H9 (cell line): Measurements from ENCODE around the gene STIM2. TPM values are rescaled to one million over a fixed set of nuclear protein-coding genes. Genes with fewer than 3 reads are reported as not detected.

Experiments
- DNase-seq: peaks from one replicate; pipeline ENCODE4 v3.0.0-alpha.2; 2017
- H2AFZ ChIP-seq: one replicate; pipeline ENCODE4 v1.6.1; 2013; ENCODE audit warnings: mild to moderate bottlenecking, low read length, control low read depth, moderate library complexity
- H2AK5ac ChIP-seq: 2 replicates; pipeline ENCODE4 v1.6.1; 2013; ENCODE audit warnings: low read length, control low read depth, mixed read lengths; ENCODE audit not compliant: insufficient read length
- H2BK120ac ChIP-seq: one replicate; pipeline ENCODE4 v1.6.1; 2013; ENCODE audit warnings: low read depth, mild to moderate bottlenecking, low read length, control low read depth, inconsistent platforms; ENCODE audit not compliant: poor library complexity, severe bottlenecking
- H2BK12ac ChIP-seq: 2 replicates; pipeline ENCODE4 v1.6.1; 2013; ENCODE audit warnings: low read length, control low read depth, mixed read lengths, low read depth; ENCODE audit not compliant: insufficient read length
- H2BK15ac ChIP-seq: 2 replicates; pipeline ENCODE4 v1.6.1; 2013; ENCODE audit warnings: low read depth, low read length, control low read depth
- H2BK20ac ChIP-seq: one replicate; pipeline ENCODE4 v1.6.1; 2013; ENCODE audit warnings: low read depth, mild to moderate bottlenecking, low read length, control low read depth, inconsistent platforms; ENCODE audit not compliant: poor library complexity, severe bottlenecking
- H2BK5ac ChIP-seq: 2 replicates; pipeline ENCODE4 v1.6.1; 2013; ENCODE audit warnings: low read length, control low read depth, mixed read lengths; ENCODE audit not compliant: insufficient read length
- H3K14ac ChIP-seq: 2 replicates; pipeline ENCODE4 v1.6.1; 2013; ENCODE audit warnings: low read length, control low read depth; ENCODE audit not compliant: insufficient read depth
- H3K18ac ChIP-seq: 2 replicates; pipeline ENCODE4 v1.6.1; 2013; ENCODE audit warnings: low read depth, mild to moderate bottlenecking, mixed read lengths, low read length, control low read depth; ENCODE audit not compliant: insufficient read length
- H3K23ac ChIP-seq: 2 replicates; pipeline ENCODE4 v1.6.1; 2013; ENCODE audit warnings: low read length, control low read depth, mixed read lengths, low read depth; ENCODE audit not compliant: insufficient read length
- H3K23me2 ChIP-seq: 2 replicates; pipeline ENCODE4 v1.6.1; 2013; ENCODE audit warnings: low read depth, mild to moderate bottlenecking, mixed read lengths, low read length, control low read depth; ENCODE audit not compliant: insufficient read length, poor library complexity, severe bottlenecking
- H3K27ac ChIP-seq: 2 replicates; pipeline ENCODE4 v1.5.1; 2013; ENCODE audit warnings: low read length, control low read depth, mixed read lengths, low read depth; ENCODE audit not compliant: insufficient read length
- H3K27me3 ChIP-seq: 2 replicates; pipeline ENCODE4 v1.6.1; 2013; ENCODE audit warnings: low read length, control low read depth, inconsistent platforms; ENCODE audit not compliant: insufficient read depth
- H3K4ac ChIP-seq: 2 replicates; pipeline ENCODE4 v1.6.1; 2013; ENCODE audit warnings: low read depth, mild to moderate bottlenecking, control low read depth, inconsistent platforms, low read length, moderate library complexity
- H3K4me1 ChIP-seq: 2 replicates; pipeline ENCODE4 v1.6.1; 2013; ENCODE audit warnings: low read length, control low read depth, inconsistent platforms; ENCODE audit not compliant: insufficient read depth
- H3K4me2 ChIP-seq: 2 replicates; pipeline ENCODE4 v1.6.1; 2013; ENCODE audit warnings: low read length, control low read depth, mixed read lengths; ENCODE audit not compliant: insufficient read length, insufficient read depth
- H3K56ac ChIP-seq: 2 replicates; pipeline ENCODE4 v1.6.1; 2013; ENCODE audit warnings: low read depth, mild to moderate bottlenecking, mixed read lengths, low read length, control low read depth; ENCODE audit not compliant: insufficient read length
- H3K79me1 ChIP-seq: 2 replicates; pipeline ENCODE4 v1.6.1; 2013; ENCODE audit warnings: low read depth, mild to moderate bottlenecking, moderate library complexity, low read length, control low read depth, inconsistent platforms; ENCODE audit not compliant: insufficient read depth, poor library complexity, severe bottlenecking
- H3K79me2 ChIP-seq: 2 replicates; pipeline ENCODE4 v1.6.1; 2013; ENCODE audit warnings: low read length, control low read depth, inconsistent platforms; ENCODE audit not compliant: insufficient read depth
- H3K9ac ChIP-seq: 2 replicates; pipeline ENCODE4 v1.6.1; 2013; ENCODE audit warnings: low read length, control low read depth, mixed read lengths; ENCODE audit not compliant: insufficient read length; ENCODE audit errors: extremely low read depth
- H3K9me3 ChIP-seq: one replicate; pipeline ENCODE4 v1.6.1; 2013; ENCODE audit warnings: low read depth, low read length, inconsistent platforms; ENCODE audit not compliant: control insufficient read depth
- H3T11ph ChIP-seq: one replicate; pipeline ENCODE4 v1.6.1; 2013; ENCODE audit warnings: mild to moderate bottlenecking, low read length, control low read depth, inconsistent platforms
- H4K20me1 ChIP-seq: one replicate; pipeline ENCODE4 v1.6.1; 2013; ENCODE audit not compliant: control insufficient read depth, insufficient read length, insufficient read depth
- H4K5ac ChIP-seq: 2 replicates; pipeline ENCODE4 v1.6.1; 2013; ENCODE audit warnings: low read depth, mild to moderate bottlenecking, mixed read lengths, low read length, control low read depth; ENCODE audit not compliant: insufficient read length
- H4K8ac ChIP-seq: replicated peaks from 2 replicates; pipeline ENCODE4 v1.6.1; 2013; ENCODE audit warnings: low read length, control low read depth, mixed read lengths, low read depth; ENCODE audit not compliant: insufficient read length
- H4K91ac ChIP-seq: 2 replicates; pipeline ENCODE4 v1.6.1; 2013; ENCODE audit warnings: low read depth, mild to moderate bottlenecking, moderate library complexity, mixed read lengths, low read length, control low read depth; ENCODE audit not compliant: insufficient read length
- H3K27ac Mint-ChIP-seq, 3 experiments: 2 replicates in 2 of 3; 3 replicates in 1 of 3; pipeline ENCODE4 v1.8.0; 2020 to 2021; ENCODE audit warnings: mixed read lengths in 3 of 3, mild to moderate bottlenecking in 1 of 3, moderate library complexity in 1 of 3
- H3K27me3 Mint-ChIP-seq: 2 replicates; pipeline ENCODE4 v1.8.0; 2021; ENCODE audit warnings: low read depth, mild to moderate bottlenecking, moderate library complexity, mixed read lengths
- H3K36me3 Mint-ChIP-seq, 3 experiments: 2 replicates in 2 of 3; 3 replicates in 1 of 3; pipeline ENCODE4 v1.8.0; 2020 to 2021; ENCODE audit warnings: low read depth in 3 of 3, mixed read lengths in 3 of 3; ENCODE audit not compliant: insufficient read depth in 1 of 3
- H3K4me1 Mint-ChIP-seq, 2 experiments: 2 replicates each; pipeline ENCODE4 v1.8.0; 2020; ENCODE audit warnings: mixed read lengths in 2 of 2
- H3K4me3 Mint-ChIP-seq, 2 experiments: 2 replicates in 1 of 2; 3 replicates in 1 of 2; pipeline ENCODE4 v1.8.0; 2020 to 2021; ENCODE audit warnings: mild to moderate bottlenecking in 2 of 2, mixed read lengths in 2 of 2, moderate library complexity in 1 of 2
- H3K9me3 Mint-ChIP-seq, 2 experiments: 2 replicates in 1 of 2; 3 replicates in 1 of 2; pipeline ENCODE4 v1.8.0; 2020; ENCODE audit warnings: mild to moderate bottlenecking in 2 of 2, mixed read lengths in 2 of 2, moderate library complexity in 1 of 2
- WGBS: extraction: QIAGEN DNeasy Blood & Tissue Kit; methylation state at CpG from one replicate; pipeline ENCODE4 v1.1.7; 2013; ENCODE audit warnings: missing lambda C conversion rate, low lambda C conversion rate, mixed read lengths; ENCODE audit not compliant: insufficient read length; ENCODE audit errors: extremely low coverage; 5-methylcytosine and 5-hydroxymethylcytosine counted together
- total RNA-seq: library from RNA; stranded (reverse); gene quantifications from 2 replicates; pipeline ENCODE4 v1.2.1, GENCODE V29; 2021
- TF ChIP-seq, protein P1 (sequence below): fragments of 200-600 bp; sonication (generic); conservative IDR thresholded peaks from 3 replicates; pipeline ENCODE4 v1.8.0; 2021; ENCODE audit warnings: antibody characterized with exemption, mild to moderate bottlenecking

The STIM2 gene
- total RNA-seq, 1 experiment from 2014 or later: 26.2 TPM

DNA sequence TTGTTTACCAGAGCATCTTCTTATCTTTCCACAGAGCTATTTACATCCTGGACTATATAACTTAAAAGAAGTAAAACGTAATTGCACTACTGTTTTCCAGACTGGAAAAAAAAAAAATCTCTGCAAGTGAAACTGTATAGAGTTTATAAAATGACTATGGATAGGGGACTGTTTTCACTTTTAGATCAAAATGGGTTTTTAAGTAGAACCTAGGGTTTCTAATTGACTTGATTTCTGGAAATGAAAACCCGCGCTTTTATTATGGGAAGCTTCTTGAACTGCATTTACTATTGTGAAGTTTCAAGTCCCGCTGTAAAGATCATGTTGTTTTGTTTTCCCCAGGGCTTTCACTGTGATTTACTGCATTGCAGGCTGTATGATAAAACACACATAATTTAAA lies 162.7 kb downstream of the STIM2 start:
- H2AFZ ChIP-seq: no peak overlapping the region
- no peaks in the 10 kb centered on the region for H3K23me2 ChIP-seq
- H3K79me2 ChIP-seq: no peaks in the 10 kb centered on the region
- H2BK5ac ChIP-seq: no peak overlapping the region
- no peak overlapping the region for H2BK20ac ChIP-seq
- no peak overlapping the region for H4K91ac ChIP-seq
- WGBS: no CpG with 5 or more reads among the region's 4 CpGs
- H3K27me3 Mint-ChIP-seq: no peaks in the 10 kb centered on the region
- H3K23ac ChIP-seq: no peak overlapping the region
- H2BK12ac ChIP-seq: no peak overlapping the region
- H3K9ac ChIP-seq: no peak overlapping the region
- no peak overlapping the region for H3K56ac ChIP-seq
- H3K4ac ChIP-seq: no peak overlapping the region
- H3T11ph ChIP-seq: no peak overlapping the region
- H3K36me3 Mint-ChIP-seq: peaks cover 0 to 8% (median 0%) of the 10 kb centered on the region in 3 experiments; a peak in 3 of 7 replicates
- H3K4me3 Mint-ChIP-seq: no peak overlapping the region
- H3K79me1 ChIP-seq: no peaks in the 10 kb centered on the region
- no peaks in the 10 kb centered on the region for H3K4me1 ChIP-seq
- H2BK120ac ChIP-seq: no peak overlapping the region
- DNase-seq: no peak
- no peak overlapping the region for H2BK15ac ChIP-seq
- no peak overlapping the region for H4K5ac ChIP-seq
- TF ChIP-seq, protein P1, sequence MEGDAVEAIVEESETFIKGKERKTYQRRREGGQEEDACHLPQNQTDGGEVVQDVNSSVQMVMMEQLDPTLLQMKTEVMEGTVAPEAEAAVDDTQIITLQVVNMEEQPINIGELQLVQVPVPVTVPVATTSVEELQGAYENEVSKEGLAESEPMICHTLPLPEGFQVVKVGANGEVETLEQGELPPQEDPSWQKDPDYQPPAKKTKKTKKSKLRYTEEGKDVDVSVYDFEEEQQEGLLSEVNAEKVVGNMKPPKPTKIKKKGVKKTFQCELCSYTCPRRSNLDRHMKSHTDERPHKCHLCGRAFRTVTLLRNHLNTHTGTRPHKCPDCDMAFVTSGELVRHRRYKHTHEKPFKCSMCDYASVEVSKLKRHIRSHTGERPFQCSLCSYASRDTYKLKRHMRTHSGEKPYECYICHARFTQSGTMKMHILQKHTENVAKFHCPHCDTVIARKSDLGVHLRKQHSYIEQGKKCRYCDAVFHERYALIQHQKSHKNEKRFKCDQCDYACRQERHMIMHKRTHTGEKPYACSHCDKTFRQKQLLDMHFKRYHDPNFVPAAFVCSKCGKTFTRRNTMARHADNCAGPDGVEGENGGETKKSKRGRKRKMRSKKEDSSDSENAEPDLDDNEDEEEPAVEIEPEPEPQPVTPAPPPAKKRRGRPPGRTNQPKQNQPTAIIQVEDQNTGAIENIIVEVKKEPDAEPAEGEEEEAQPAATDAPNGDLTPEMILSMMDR: no peak
- no peaks in the 10 kb centered on the region for H4K20me1 ChIP-seq
- H3K14ac ChIP-seq: no peak overlapping the region
- no peaks in the 10 kb centered on the region for H3K27me3 ChIP-seq
- H3K9me3 Mint-ChIP-seq: no peaks in the 10 kb centered on the region
- H3K18ac ChIP-seq: no peak overlapping the region
- no peak overlapping the region for H3K27ac Mint-ChIP-seq
- no peak overlapping the region for H2AK5ac ChIP-seq
- H3K4me2 ChIP-seq: no peak overlapping the region
- no peaks in the 10 kb centered on the region for H3K9me3 ChIP-seq
- H3K4me1 Mint-ChIP-seq: peaks cover 4 to 6% of the 10 kb centered on the region in 2 experiments; a peak in 3 of 4 replicates
- no peak overlapping the region for H3K27ac ChIP-seq
- H4K8ac ChIP-seq: no peak overlapping the region
